Right lobe of liver (tissue), 6 donors: Measurements from ENCODE around the gene PHOSPHO1. TPM values are rescaled to one million over a fixed set of nuclear protein-coding genes. Genes with fewer than 3 reads are reported as not detected.

ENCODE experiments used
- ATAC-seq, 4 donors: fragments of 200-7000 bp; cut with Tn5 transposase; one replicate each; pipeline ENCODE4 v1.9.1; 2020; ENCODE audit warnings: mild to moderate bottlenecking in 4 of 4, moderate library complexity in 4 of 4
- DNase-seq, 3 donors: peaks; one replicate each; pipeline ENCODE4 v3.0.0-alpha.2; 2020
- H3K27ac ChIP-seq, 3 donors: fragments of 200-600 bp; one replicate each; pipeline ENCODE4 v1.8.0; 2022
- H3K27me3 ChIP-seq, 2 donors: fragments of 200-600 bp; one replicate each; pipeline ENCODE4 v1.8.0; 2022
- H3K36me3 ChIP-seq, 4 donors: fragments of 200-600 bp; sonication (generic) in 1 of 4; one replicate each; pipeline versions ENCODE4 v1.5.1 to v1.8.0; 2017 to 2022; ENCODE audit warnings: control low read depth in 1 of 4
- H3K4me1 ChIP-seq, 4 donors: fragments of 200-600 bp; sonication (generic) in 1 of 4; one replicate each; pipeline versions ENCODE4 v1.5.1 to v1.8.0; 2017 to 2022; ENCODE audit warnings: control low read depth in 1 of 4
- H3K4me3 ChIP-seq, 3 donors: fragments of 200-600 bp; one replicate each; pipeline ENCODE4 v1.8.0; 2022
- H3K9me3 ChIP-seq, 4 donors: fragments of 200-600 bp; sonication (generic) in 1 of 4; one replicate each; pipeline versions ENCODE4 v1.5.1 to v1.8.0; 2017 to 2022; ENCODE audit warnings: control low read depth in 1 of 4
- POLR2A ChIP-seq: fragments of 450-650 bp; IDR thresholded peaks from one replicate; pipeline ENCODE4 v1.6.1; 2017; ENCODE audit warnings: antibody characterized with exemption, mild to moderate bottlenecking
- WGBS: methylation state at CpG from one replicate; pipeline ENCODE4 v1.1.6; 2018; ENCODE audit warnings: low coverage, low lambda C conversion rate; ENCODE audit not compliant: insufficient coverage; ENCODE audit errors: missing lambda C conversion rate; 5-methylcytosine and 5-hydroxymethylcytosine counted together
- intact Hi-C, 2 donors: fragments of 100-400 bp; cut with DNase I; formaldehyde crosslinking; loops; one replicate each; pipeline versions ENCODE4 v1.11.2 to v1.14.1; 2022
- total RNA-seq, 6 experiments: library from RNA; depleted of rRNA in 2 of 6; stranded (reverse); fragments of >200 nt in 2 of 6; fragmentation: NEBNext Ultra II Directional in 3 of 6; extraction: Animal tissue kit (Norgen Biotek cat#: 25700) in 3 of 6; gene quantifications; one replicate each; pipeline versions ENCODE4 v1.1.0 to v1.2.4, GENCODE V29; 2016 to 2023
- TF ChIP-seq, protein P1 (sequence below), 4 donors: fragments of 200-600 bp in 3 of 4; fragments of 450-650 bp in 1 of 4; IDR thresholded peaks; one replicate each; pipeline versions ENCODE4 v1.5.1 to v1.8.0; 2016 to 2022; ENCODE audit warnings: antibody characterized with exemption in 4 of 4, mild to moderate bottlenecking in 2 of 4
- donor health status: DM: no; HTN: yes; CAD: no.
- donor health status: DM: no; HTN: no; CAD: no.
- donor health status: DM: no; HTN: no; CAD: no.
- donor health status: DM: no; HTN: yes; CAD: no.
- donor health status: DM: no; HTN: yes; CAD: no.

Gene PHOSPHO1
- total RNA-seq, 6 experiments from 2014 or later: 0.16 to 0.71 (median 0.41) TPM; not detected in 2

DNA sequence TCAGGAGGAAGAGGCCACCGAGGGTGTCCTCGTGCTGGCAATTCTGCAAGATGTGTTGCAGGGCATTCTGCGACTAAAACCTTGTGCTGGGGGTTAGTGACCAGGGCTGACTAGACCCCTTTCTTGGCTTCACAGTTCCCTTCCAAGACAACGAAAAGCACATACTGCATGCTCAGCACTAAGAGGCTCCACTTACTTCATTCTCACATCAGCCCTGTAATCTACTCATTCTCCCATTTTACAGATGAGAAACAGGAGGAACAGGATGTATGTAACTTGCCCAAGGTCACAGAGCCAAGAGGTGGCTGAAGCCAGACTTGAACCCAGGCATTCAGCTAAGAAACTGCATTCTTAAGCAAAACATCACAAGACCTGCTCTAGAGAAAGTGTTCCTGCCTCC, 5.3 kb upstream of the PHOSPHO1 start:
- DNase-seq (no peak), ATAC-seq (no peak)
- Histone ChIP-seq H3K27ac (no peak overlapping the region), H3K36me3 (no peaks in the 10 kb centered on the region), H3K9me3 (no peaks in the 10 kb centered on the region), H3K4me1 (peaks cover 0 to 6% (median 0%) of the 10 kb centered on the region in 4 donors), H3K4me3 (no peak overlapping the region), H3K27me3 (no peaks in the 10 kb centered on the region)
- intact Hi-C loops: no loop called here
- no peak for TF ChIP-seq POLR2A
- TF ChIP-seq, protein P1, sequence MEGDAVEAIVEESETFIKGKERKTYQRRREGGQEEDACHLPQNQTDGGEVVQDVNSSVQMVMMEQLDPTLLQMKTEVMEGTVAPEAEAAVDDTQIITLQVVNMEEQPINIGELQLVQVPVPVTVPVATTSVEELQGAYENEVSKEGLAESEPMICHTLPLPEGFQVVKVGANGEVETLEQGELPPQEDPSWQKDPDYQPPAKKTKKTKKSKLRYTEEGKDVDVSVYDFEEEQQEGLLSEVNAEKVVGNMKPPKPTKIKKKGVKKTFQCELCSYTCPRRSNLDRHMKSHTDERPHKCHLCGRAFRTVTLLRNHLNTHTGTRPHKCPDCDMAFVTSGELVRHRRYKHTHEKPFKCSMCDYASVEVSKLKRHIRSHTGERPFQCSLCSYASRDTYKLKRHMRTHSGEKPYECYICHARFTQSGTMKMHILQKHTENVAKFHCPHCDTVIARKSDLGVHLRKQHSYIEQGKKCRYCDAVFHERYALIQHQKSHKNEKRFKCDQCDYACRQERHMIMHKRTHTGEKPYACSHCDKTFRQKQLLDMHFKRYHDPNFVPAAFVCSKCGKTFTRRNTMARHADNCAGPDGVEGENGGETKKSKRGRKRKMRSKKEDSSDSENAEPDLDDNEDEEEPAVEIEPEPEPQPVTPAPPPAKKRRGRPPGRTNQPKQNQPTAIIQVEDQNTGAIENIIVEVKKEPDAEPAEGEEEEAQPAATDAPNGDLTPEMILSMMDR (IDR thresholded peaks at IDR 0.05): no peak
- 17% methylated on average over 1 of the region's 4 CpGs for WGBS

DNA sequence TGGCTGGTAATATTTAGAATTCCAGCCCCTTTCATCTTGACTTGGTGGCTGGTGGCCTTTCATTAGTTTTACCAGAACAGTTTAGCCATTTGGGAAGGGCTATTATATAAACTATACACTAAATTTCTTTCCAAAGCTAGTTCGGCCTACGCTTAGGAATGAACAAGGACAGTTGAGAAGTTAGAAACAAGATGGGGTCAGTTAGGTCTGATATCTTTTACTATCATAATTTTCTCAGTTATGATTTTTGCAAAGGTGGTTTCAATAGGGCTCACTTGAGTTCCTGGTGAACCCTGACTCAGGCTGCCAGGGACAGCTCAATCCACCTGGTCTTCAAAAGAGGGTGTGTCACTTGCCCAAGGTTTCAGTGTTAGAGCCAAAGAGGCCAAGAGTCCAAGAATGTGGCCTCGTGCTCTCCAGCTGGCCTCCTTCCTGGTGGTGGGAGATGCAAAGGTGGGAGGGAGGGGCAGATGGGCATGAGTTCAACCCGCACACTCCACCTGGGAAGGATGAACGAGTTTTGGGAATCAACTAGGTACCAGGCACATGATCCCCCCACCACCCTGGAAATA, 4.0 kb upstream of the PHOSPHO1 start:
- Histone ChIP-seq H3K4me1 (peaks cover 0 to 11% (median 0%) of the 10 kb centered on the region in 4 donors), H3K36me3 (no peaks in the 10 kb centered on the region), H3K27me3 (no peaks in the 10 kb centered on the region), H3K27ac (no peak overlapping the region), H3K9me3 (no peaks in the 10 kb centered on the region), H3K4me3 (no peak overlapping the region)
- WGBS: 74% methylated on average over 5 of the region's 5 CpGs
- ATAC-seq (no peak), DNase-seq (no peak)
- intact Hi-C loops: no loop called here
- no peak for TF ChIP-seq POLR2A
- TF ChIP-seq, protein P1 (IDR thresholded peaks at IDR 0.05): no peak

DNA sequence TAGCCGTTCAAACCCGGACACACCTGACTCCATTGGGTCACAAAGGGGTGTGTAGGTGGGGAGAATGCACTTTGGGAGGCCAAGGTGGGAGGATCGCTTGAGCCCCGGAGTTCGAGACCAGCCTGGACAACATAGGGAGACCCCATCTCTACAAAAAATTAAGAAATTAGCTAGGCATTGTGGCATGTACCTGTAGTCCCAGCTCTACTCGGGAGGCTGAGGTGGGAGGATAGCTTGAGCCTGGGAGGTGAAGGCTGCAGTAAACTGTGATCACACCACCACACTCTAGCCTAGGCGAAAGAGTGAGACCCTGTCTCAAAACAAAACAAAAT, 942 bp upstream of the PHOSPHO1 start:
- Histone ChIP-seq H3K4me1 (peaks cover 0 to 11% (median 0%) of the 10 kb centered on the region in 4 donors), H3K4me3 (no peak overlapping the region), H3K27ac (no peak overlapping the region), H3K9me3 (no peaks in the 10 kb centered on the region), H3K36me3 (no peaks in the 10 kb centered on the region), H3K27me3 (no peaks in the 10 kb centered on the region)
- no peak for ATAC-seq
- 50% methylated on average over 5 of the region's 7 CpGs for WGBS
- no peak for DNase-seq
- intact Hi-C loops: no loop called here
- TF ChIP-seq, protein P1 (IDR thresholded peaks at IDR 0.05): no peak
- no peak for TF ChIP-seq POLR2A

DNA sequence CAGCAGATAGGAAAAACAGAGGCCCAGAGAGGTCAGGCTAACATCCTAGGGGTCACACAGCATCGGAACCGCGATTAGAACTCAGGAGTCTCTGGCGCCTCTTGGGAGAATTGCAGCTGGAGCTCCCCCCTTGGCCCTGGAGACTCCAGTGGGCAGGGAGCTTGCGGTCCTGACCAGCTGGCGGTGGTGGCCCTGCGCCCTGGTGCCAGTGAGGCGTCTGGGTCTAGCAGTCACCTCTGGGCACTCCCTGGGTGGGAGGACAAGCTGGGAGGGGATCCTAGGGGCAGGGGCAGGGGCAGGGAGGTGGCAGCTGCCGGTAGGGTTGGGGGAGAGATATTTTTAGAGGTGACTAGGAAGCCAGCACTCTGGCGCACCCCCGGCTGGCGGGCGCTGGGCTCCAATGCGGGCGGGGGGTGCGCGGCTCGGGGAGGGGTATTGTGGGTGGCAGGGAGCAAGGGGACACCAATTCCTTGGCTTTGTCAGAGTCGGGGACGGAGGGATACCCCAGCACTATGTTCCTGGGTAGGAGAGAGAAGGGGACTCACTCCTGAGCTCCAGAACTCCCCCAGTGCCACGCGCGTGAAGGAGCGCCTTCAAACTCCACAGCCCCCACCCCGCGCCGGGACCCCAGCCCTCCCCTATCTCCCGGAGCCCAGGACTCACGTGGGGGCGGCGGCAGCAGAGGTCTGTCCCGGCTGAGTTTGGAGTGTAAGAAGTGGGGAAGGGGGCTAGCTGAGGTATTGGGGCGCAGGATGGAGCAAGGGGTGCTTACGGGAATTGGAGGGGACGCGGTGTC, 584 bp downstream of the PHOSPHO1 start:
- Histone ChIP-seq H3K4me3 (peak overlapping the region; percentile 35 to 49 (median 41)), H3K36me3 (no peaks in the 10 kb centered on the region), H3K9me3 (no peaks in the 10 kb centered on the region), H3K27me3 (no peaks in the 10 kb centered on the region), H3K27ac (no peak overlapping the region), H3K4me1 (peaks cover 0 to 11% (median 0%) of the 10 kb centered on the region in 4 donors)
- 3% methylated on average over 14 of the region's 36 CpGs for WGBS
- intact Hi-C loops: loop anchor here in 1 of 2 donors (5.0 kb wide), 1 partner anchor 48 kb away; no protein-coding TSS in a partner anchor
- ATAC-seq (peak; percentile 5 to 6 (median 5)), DNase-seq (peak in 1 of 3 donors; percentile 63)
- TF ChIP-seq, protein P1 (IDR thresholded peaks at IDR 0.05): no peak
- no peak for TF ChIP-seq POLR2A
